ENCODE measurements around the gene LILRA5. TPM values are rescaled to one million over a fixed set of nuclear protein-coding genes. Genes with fewer than 3 reads are reported as not detected.
"Not testable (repeated sequence)": the region's sequence is repeated elsewhere in the genome, so short reads cannot be mapped to it uniquely, and the experiment has no call there.

Gene LILRA5
- total RNA-seq, 1 experiment from 2014 or later, result not detected

GRCh38 chr19:54332149-54332548, 19.2 kb upstream of the LILRA5 start (continued):
- TF ChIP-seq TEAD4 (CRISPR knock-in tag; IDR thresholded peaks at IDR 0.05), result no peak
- no peak for TF ChIP-seq JUN (CRISPR knock-in tag; IDR thresholded peaks at IDR 0.05)
- TF ChIP-seq, protein P1, sequence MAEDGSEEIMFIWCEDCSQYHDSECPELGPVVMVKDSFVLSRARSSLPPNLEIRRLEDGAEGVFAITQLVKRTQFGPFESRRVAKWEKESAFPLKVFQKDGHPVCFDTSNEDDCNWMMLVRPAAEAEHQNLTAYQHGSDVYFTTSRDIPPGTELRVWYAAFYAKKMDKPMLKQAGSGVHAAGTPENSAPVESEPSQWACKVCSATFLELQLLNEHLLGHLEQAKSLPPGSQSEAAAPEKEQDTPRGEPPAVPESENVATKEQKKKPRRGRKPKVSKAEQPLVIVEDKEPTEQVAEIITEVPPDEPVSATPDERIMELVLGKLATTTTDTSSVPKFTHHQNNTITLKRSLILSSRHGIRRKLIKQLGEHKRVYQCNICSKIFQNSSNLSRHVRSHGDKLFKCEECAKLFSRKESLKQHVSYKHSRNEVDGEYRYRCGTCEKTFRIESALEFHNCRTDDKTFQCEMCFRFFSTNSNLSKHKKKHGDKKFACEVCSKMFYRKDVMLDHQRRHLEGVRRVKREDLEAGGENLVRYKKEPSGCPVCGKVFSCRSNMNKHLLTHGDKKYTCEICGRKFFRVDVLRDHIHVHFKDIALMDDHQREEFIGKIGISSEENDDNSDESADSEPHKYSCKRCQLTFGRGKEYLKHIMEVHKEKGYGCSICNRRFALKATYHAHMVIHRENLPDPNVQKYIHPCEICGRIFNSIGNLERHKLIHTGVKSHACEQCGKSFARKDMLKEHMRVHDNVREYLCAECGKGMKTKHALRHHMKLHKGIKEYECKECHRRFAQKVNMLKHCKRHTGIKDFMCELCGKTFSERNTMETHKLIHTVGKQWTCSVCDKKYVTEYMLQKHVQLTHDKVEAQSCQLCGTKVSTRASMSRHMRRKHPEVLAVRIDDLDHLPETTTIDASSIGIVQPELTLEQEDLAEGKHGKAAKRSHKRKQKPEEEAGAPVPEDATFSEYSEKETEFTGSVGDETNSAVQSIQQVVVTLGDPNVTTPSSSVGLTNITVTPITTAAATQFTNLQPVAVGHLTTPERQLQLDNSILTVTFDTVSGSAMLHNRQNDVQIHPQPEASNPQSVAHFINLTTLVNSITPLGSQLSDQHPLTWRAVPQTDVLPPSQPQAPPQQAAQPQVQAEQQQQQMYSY (CRISPR knock-in tag; IDR thresholded peaks at IDR 0.05), result no peak
- TF ChIP-seq, protein P2, sequence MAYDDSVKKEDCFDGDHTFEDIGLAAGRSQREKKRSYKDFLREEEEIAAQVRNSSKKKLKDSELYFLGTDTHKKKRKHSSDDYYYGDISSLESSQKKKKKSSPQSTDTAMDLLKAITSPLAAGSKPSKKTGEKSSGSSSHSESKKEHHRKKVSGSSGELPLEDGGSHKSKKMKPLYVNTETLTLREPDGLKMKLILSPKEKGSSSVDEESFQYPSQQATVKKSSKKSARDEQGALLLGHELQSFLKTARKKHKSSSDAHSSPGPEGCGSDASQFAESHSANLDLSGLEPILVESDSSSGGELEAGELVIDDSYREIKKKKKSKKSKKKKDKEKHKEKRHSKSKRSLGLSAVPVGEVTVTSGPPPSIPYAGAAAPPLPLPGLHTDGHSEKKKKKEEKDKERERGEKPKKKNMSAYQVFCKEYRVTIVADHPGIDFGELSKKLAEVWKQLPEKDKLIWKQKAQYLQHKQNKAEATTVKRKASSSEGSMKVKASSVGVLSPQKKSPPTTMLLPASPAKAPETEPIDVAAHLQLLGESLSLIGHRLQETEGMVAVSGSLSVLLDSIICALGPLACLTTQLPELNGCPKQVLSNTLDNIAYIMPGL (CRISPR knock-in tag; IDR thresholded peaks at IDR 0.05), result no peak
- no peak for TF ChIP-seq ZNF425 (CRISPR knock-in tag; conservative IDR thresholded peaks at IDR 0.05)

DNA sequence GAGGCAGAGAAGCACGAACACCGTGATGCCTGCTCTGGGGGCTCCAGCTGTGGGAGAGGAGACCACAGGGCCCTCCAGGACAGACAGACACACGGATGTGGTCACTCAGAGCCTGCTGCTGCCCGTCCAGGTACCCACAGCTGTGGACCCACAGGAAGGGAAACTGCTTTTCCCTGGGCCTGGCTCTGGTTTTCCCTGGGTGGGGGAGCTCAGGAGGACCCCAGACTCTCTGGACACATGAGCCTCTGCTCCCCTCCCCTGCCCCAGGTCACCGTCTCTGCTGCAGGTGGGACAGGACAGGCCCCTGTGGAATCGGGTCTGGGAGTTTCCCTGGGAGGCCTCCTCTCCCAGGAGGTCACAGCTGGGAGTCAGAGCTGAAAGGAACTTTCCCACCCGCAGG, 18.7 kb upstream of the LILRA5 start:
- DNase-seq (ENCODE audit: low spot score), result no peak
- H3K36me3 Mint-ChIP-seq, result no peaks in the 10 kb centered on the region
- ChIA-PET CTCF (no interaction called here), POLR2A (no interaction called here)
- no peak overlapping the region for H3K27ac Mint-ChIP-seq
- no peak for ATAC-seq
- peaks cover 6% of the 10 kb centered on the region for H3K9me3 Mint-ChIP-seq
- TF ChIP-seq USF1 (CRISPR knock-in tag; IDR thresholded peaks at IDR 0.05) (no peak), ERG (CRISPR knock-in tag; IDR thresholded peaks at IDR 0.05) (no peak), RELA (CRISPR knock-in tag; IDR thresholded peaks at IDR 0.05; ENCODE audit: borderline replicate concordance) (no peak)
- H3K27me3 Mint-ChIP-seq (ENCODE audit: low read depth), result peaks cover 36% of the 10 kb centered on the region
- no peak overlapping the region for H3K4me3 Mint-ChIP-seq
- H3K4me1 Mint-ChIP-seq, result peaks cover 12% of the 10 kb centered on the region

- ChIA-PET POLR2A (no interaction called here), CTCF (no interaction called here)
- H3K36me3 Mint-ChIP-seq, result no peaks in the 10 kb centered on the region
- no peak for TF ChIP-seq SMAD4 (CRISPR knock-in tag; IDR thresholded peaks at IDR 0.05)
- ATAC-seq (no peak), DNase-seq (ENCODE audit: low spot score) (no peak)
- no peak overlapping the region for H3K4me3 Mint-ChIP-seq
- peaks cover 6% of the 10 kb centered on the region for H3K9me3 Mint-ChIP-seq
- peaks cover 13% of the 10 kb centered on the region for H3K4me1 Mint-ChIP-seq
- no peak overlapping the region for H3K27ac Mint-ChIP-seq
- peaks cover 40% of the 10 kb centered on the region for H3K27me3 Mint-ChIP-seq (ENCODE audit: low read depth)
These were observed 16.7 kb upstream of the LILRA5 start for GRCh38 chr19:54329476-54330165.

GRCh38 chr19:54328781-54329180, 15.8 kb upstream of the LILRA5 start:
- POLR2A ChIA-PET; H3K27ac Mint-ChIP-seq; CTCF ChIA-PET; H3K9me3 Mint-ChIP-seq; ATAC-seq; DNase-seq (ENCODE audit: low spot score); H3K36me3 Mint-ChIP-seq; H3K4me3 Mint-ChIP-seq: not testable (repeated sequence)
- Mint-ChIP-seq H3K4me1 (peaks cover 21% of the 10 kb centered on the region), H3K27me3 (ENCODE audit: low read depth) (peaks cover 37% of the 10 kb centered on the region)

Measured in WTC11 (cell line).